GM21515 (cell line): Measurements from ENCODE around the gene MPHOSPH9.

Experiments
- ATAC-seq: cut with Tn5 transposase; IDR thresholded peaks from one replicate; pipeline ENCODE4 v1.9.1; 2021; ENCODE audit not compliant: unreplicated experiment

MPHOSPH9 gene

DNA sequence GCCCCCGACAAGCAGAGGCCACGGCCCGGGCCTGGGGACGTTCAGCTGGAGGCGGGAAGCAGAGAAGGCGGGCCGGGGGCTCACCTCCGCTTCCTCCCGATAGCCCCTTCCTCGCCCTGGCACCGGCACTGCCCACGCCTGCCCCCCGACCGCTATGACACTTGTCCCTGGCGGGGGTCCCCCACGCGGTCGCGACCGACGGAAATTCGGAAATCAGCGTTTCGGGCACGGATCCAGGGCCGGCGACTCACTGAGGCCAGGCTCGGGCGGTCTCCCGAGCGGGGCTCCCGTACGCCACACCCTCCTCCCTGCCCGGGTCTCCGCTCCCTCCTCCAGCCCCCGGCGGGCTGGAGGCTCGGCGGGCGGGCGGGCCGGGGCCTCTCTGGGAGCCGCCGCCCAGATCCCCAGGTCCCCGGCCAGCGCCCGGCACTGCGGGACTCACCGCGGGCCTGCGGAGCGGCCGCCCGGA lies 82.6 kb downstream of the MPHOSPH9 start:
- peak; percentile 20 for ATAC-seq

GRCh38 chr12:123149501-123150274 lies 83.3 kb downstream of the MPHOSPH9 start:
- no peak for ATAC-seq

DNA sequence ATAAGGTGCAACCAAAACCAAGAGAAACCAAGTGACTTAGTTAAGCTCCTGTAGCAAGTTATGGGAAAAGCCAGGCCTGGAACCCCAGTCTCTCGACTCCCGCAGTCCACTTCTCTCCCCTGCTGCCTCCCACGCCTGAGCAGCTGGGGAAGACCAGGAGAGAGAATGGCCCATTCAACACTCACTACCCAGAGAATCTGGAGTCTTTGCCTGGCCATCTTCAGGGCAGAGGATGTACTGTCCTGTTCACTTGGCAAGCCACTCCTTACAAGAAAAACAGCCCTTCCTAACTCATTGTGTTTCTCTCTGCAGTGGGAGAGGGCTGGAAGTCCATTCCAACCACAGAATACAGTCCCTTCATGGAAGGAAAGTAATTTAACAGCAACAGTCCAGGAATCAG lies 83.9 kb downstream of the MPHOSPH9 start:
- ATAC-seq = no peak

DNA sequence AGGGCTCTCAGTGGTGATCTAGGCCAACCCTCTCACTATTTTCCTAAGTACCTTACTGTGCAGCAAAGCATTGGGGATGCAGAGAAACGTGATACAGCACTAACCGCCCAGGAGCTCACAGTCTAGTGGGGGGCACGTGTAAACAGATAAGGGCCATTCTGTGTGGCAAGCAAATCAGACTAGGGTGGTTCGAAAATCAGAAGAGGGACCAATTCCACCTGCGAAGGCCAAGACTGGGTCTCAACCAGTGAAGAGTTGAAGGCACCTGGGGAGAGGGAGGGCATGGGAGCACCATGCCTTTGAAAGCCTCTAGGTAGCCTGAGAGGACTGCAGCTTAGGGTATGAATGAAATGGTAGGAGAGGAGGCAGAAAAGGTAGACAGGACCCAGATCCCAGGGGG lies 84.3 kb downstream of the MPHOSPH9 start:
- no peak for ATAC-seq

GRCh38 chr12:123148223-123148622 lies 84.7 kb downstream of the MPHOSPH9 start:
- no peak for ATAC-seq

DNA sequence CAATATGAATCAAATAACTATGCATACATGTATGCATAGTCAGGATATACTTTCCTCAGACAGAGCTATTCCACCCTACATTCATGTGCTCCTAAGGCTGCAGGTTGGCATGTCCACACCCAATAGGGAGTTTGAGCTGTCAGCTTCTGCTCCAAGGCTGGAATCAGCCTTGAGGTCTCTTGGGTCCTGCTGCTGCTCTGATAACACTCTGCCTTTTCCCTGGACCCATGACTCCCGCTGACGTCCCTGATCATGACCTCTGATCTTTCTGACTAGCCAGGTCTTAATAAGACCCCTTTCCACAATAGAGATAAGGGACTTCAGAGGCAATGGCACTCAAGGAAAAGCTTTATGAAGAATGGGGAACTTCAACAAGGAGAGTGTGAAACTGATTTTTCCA lies 87.7 kb downstream of the MPHOSPH9 start:
- ATAC-seq = no peak

DNA sequence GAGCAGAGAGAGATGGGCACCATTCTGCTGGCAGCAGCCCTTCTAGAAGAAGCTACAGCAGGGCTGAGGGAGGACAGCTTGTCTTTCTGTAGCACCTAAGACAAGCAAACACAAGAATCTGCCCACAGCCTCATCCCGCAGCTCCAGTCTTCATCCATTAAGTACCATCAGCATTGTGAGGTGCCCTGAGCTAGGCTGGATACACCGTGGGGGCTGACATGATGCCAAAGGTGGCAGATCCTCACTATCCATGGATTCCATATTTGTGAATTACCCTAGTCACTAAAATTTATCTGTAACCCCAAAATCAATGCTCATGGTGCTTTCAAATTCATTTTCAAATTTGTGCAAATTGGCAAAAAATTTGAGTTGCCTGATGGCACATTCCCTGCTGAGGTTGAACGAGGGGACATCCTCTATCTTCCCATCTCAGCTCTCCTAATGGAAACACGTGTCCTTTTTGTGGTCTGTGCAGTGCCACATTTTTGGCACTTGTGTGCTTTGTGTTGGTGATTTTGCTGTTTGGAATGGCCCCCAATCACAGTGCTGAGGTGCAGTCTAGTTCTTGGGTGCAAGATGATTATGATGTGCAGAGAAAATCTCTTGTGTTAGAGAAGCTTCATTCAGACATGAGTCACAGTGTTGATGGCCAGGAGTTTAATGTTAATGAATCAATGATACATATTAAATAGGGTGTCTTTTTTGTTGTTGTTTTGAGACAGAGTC lies 89.0 kb downstream of the MPHOSPH9 start:
- ATAC-seq = no peak

DNA sequence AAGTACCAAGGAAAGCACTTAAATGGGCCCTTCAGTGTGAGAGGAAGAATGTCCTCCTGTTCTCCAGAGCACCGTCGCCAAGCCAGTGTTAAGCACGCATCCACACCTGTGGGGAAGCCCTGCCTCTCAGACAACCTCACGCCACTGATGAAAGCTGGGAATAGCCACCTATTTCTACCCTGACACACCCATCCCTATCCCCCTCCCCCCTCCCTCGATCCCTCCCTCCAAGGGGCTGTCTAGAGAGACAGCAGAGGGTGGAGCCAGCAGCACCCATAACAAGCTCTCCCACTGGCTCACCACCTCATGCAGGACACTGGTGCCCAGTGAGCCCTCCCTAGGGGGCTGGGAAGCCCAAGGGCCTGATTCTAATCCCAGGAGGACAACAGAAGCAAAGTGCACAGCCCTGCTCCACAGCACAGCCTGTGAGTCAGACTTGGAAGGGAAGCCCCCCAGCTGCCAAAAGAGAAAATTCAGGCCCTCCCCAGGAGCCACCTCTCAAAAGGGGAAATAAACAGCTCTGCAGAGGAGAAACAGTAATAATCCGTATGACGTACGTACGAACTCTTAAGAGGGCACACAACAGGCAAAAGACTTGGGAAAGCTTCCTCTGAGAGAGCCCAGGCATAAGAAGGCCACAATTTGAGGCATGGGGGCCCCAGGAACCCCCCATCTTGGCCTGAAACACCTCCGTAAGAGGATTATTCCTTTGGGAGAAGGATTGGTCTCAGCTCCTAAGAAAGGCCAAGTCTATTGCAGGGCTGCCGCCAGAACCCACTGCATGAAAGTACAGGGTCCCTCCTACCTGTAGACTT lies 89.8 kb downstream of the MPHOSPH9 start:
- no peak for ATAC-seq

DNA sequence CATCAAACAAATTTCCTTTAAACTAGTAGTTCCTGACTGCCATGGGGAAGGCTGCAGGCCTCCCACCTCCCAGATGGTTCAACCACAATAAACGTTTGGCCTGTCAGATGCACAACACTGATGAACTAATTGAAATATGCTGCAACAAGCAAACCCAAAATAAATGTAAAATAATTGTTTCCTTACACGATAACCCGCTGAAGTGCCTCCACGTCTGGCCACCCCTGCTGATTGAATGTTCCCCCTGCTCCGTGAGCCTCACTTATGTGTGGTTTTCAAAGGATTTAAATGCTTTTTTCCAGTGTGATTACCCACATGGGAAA lies 90.5 kb downstream of the MPHOSPH9 start:
- ATAC-seq = no peak

DNA sequence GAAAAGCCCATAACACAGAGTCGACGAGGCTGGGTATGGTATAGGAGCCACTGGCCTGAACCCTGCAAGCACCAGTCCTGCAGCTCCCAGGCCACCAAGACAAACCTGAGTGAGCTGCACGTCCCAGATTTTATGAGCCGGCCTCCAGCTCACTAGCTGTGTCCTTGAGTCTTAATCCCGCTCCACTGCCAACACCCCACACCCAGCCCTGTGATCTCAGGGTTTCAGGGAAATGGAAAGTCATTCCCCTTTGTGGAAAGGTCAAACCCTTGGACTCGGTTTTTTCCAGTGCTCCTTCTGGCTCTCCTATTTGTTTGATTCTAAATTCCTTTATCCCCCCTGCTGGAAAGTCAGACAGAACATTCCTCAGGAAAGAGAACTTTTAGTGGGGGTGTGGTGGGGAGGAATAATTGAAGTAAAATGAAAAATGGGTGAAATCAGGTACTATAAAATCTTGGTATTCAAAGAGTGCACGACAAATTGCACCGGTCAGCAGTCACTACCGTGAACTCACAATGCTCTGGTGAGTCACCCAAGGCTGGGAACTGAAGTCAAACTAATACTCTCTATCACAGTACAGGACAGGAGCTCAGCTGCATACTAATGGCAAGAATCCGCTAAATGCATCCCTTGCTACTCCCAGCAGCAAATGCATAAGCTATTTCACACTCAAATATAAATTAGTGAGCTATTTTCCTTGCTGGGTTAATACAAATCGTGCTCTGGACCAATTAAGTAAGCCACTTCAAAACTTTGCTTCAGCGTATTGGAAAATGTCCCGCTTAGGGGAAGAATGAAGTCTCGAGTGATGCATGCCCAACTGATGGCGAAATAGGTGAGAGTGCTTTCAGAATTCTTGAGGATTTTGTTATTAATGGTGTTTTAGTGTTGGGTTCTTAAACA lies 91.1 kb downstream of the MPHOSPH9 start:
- ATAC-seq = no peak

DNA sequence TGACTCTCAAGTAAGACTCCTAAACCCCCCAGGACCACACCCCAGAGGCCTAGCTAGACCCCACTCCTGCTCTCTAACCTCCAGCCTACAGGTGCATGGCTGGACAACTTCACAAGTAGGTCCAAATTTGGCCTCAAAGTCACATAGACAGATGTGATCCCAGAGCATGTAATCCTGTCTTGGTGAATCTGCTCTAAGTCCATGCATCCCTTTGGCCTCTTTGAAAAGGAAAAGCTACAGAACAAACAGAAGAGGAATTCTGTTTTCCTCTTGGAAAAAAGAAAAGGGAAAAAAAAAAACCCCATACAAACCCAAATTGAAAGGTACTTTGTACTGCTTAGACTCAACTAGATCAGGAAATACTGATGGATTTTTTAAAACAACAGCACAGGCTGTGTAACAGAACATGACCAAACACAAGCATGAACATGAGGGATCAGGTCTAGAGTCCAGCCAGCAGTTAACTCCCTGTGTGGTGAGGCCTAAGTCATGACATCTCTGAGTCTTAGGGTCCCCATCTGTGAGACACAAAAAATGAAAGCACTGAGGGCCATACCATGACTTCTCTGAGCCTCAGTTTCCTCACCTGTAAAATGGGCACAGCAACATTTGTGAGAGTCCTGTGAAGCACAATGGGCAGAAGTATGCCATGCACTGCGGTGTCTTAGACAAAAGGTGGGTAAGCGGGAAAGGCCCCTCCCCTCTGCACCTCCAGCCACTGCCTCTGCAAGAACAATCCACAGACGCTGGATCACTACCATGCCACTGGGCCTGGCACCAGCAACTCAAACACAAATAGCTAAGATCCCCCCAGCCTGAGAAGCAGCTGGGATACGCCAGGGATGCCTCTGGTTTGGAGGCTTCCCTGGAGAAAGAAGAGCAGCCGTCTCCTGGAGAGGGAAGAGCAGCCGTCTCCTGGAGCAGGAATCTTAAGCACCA lies 92.0 kb downstream of the MPHOSPH9 start:
- ATAC-seq = no peak

DNA sequence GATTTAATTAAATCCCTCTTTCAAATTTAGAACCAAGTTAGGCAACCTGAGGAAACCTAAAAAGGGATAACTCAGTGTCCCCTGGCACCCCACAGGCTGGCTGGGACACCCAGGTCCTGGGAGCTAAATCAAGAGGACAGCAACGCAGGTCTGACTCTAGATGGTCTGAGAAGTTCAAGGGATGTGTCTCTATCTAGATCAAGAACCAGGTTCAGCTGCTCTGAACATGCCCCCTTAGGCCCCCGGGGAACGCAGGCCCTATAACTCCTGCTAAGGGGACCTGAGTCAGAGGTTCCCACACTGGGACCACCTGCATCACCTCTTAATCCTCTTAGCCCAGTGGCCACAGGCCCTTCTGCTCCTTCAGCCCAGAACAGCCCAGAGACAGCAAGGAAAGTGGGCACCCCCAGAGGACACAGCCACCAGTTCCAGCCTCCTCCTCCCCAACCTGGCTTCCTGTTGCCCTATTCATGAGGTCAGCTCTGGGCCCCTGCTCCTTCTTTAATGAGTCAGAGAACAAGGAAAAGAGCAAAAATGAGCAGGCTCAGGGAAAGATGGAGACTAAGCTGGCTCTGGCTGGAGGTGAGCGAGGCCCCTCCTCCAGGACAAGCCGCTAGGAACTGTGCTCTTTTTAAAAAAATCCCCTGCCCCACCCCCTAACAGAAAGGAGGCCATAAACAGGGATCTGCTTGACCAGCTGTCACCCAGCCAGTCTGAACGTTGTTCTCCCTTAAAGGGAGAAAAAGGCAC lies 92.8 kb downstream of the MPHOSPH9 start:
- ATAC-seq = no peak

DNA sequence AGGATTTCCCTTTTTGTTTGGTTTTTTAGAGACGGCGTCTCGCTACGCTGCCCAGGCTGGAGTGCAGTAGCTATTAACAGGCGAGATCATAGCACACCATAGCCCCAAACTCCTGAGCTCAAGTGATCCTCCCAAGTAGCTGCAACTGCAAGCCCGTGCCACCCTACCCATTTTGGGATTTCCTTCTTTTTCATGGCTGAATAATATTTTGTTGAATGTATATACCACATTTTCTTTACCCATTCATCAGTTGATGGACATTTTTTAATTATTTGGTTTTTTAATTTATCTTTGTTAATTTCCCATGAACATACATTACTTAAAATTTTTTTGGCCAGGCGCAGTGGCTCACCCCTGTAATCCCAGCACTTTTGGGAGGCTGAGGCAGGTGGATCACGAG lies 97.3 kb downstream of the MPHOSPH9 start:
- ATAC-seq = no peak

GRCh38 chr12:123134826-123135225 lies 98.1 kb downstream of the MPHOSPH9 start:
- no peak for ATAC-seq

GRCh38 chr12:123134271-123134671 lies 98.7 kb downstream of the MPHOSPH9 start:
- no peak for ATAC-seq

DNA sequence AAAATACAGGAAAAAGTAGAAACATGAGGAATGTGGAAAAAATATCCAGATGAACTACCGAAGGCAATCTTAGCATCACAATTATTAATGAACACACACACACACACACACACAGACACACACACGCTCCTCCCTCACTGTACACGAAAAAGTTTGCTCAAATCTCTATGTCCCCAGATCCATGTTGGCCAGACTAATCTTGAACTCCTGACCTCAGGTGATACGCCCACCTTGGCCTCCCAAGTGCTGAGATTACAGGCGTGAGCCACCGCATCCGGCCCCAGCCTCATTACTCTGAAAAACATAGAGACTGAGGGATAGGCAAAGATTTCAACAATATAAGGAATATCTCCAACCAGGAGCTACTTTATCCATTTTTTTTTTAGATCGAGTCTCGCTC lies 99.2 kb downstream of the MPHOSPH9 start:
- ATAC-seq = no peak

- no peak for ATAC-seq
Observed at GRCh38 chr12:123132951-123133619, 99.9 kb downstream of the MPHOSPH9 start.

DNA sequence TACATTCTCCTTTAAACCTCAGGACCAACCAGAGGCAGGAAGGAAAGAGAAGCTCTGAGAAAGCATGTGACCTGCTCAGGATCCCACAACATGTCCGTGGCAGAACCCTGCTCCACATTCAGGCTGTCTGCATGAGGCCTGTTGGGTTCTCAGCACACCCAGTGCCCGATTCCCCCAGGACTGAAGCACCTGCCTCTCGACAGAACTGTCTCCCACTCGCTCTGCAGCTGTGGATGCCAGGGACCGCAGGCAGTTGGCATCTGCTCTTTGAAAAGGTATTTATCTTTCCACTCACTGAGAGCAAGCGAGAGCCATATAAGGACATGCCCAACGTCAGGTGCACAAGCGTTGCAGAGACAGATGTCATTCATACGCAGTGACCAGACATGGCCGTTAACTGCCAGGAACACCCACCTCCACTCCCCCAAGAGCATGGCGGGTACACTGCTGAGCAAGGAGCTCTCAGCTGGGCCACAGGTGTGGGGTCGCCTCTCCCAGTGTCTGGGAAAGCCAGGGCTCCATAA lies 101.0 kb downstream of the MPHOSPH9 start:
- no peak for ATAC-seq
